Liver (tissue), 9 donors: ENCODE results near the gene POC1A. TPM values are rescaled to one million over a fixed set of nuclear protein-coding genes. Genes with fewer than 3 reads are reported as not detected.

Experiments
- DNase-seq: peaks from one replicate; pipeline ENCODE4 v3.0.0-alpha.2; 2017; ENCODE audit warnings: low spot score
- H3K27ac ChIP-seq, 2 donors: one replicate each; pipeline ENCODE4 v1.7.0; 2013; ENCODE audit warnings: inconsistent platforms in 2 of 2, low read length in 2 of 2, control low read depth in 1 of 2, low read depth in 1 of 2, mild to moderate bottlenecking in 1 of 2
- H3K27me3 ChIP-seq, 4 donors: one replicate each; pipeline versions ENCODE4 v1.6.1 to v1.7.0; 2013; ENCODE audit warnings: low read length in 3 of 4, inconsistent platforms in 1 of 4, mild to moderate bottlenecking in 1 of 4, moderate library complexity in 1 of 4; ENCODE audit not compliant: control insufficient read depth in 4 of 4, insufficient read depth in 4 of 4
- H3K36me3 ChIP-seq, 4 donors: one replicate each; pipeline versions ENCODE4 v1.6.1 to v1.7.0; 2013; ENCODE audit warnings: low read length in 3 of 4, mild to moderate bottlenecking in 3 of 4, low read depth in 1 of 4, moderate library complexity in 1 of 4; ENCODE audit not compliant: control insufficient read depth in 4 of 4, insufficient read depth in 3 of 4
- H3K4me1 ChIP-seq, 4 donors: one replicate each; pipeline versions ENCODE4 v1.6.1 to v1.7.0; 2013; ENCODE audit warnings: low read length in 3 of 4, mild to moderate bottlenecking in 3 of 4, moderate library complexity in 1 of 4; ENCODE audit not compliant: control insufficient read depth in 4 of 4, insufficient read depth in 4 of 4
- H3K4me3 ChIP-seq, 3 donors: one replicate each; pipeline versions ENCODE4 v1.6.1 to v1.7.0; 2013; ENCODE audit warnings: low read length in 3 of 3, control low read depth in 1 of 3, low read depth in 1 of 3, mild to moderate bottlenecking in 1 of 3
- H3K9ac ChIP-seq, 2 donors: one replicate each; pipeline ENCODE4 v1.7.0; 2013; ENCODE audit warnings: low read length in 2 of 2, mild to moderate bottlenecking in 2 of 2, moderate library complexity in 2 of 2, control low read depth in 1 of 2, low read depth in 1 of 2
- H3K9me3 ChIP-seq, 4 donors: one replicate each; pipeline versions ENCODE4 v1.6.1 to v1.7.0; 2013; ENCODE audit warnings: low read length in 3 of 4; ENCODE audit not compliant: control insufficient read depth in 4 of 4
- ATF3 ChIP-seq: IDR thresholded peaks from 2 replicates; pipeline ENCODE4 v1.6.1; 2016; ENCODE audit warnings: antibody characterized with exemption
- CTCF ChIP-seq: fragments of 150-350 bp; IDR thresholded peaks from 2 replicates; pipeline ENCODE4 v1.5.1; 2017; ENCODE audit warnings: improper control_type of control experiment, low read depth, low read length; ENCODE audit not compliant: missing input control
- FOXA1 ChIP-seq: IDR thresholded peaks from 2 replicates; pipeline ENCODE4 v1.6.1; 2016; ENCODE audit warnings: antibody characterized with exemption
- FOXA2 ChIP-seq: IDR thresholded peaks from 2 replicates; pipeline ENCODE4 v1.6.1; 2016; ENCODE audit warnings: antibody characterized with exemption
- GABPA ChIP-seq, 2 donors: IDR thresholded peaks in 1 of 2; conservative IDR thresholded peaks in 1 of 2; 2 replicates each; pipeline ENCODE4 v1.6.1; 2016; ENCODE audit warnings: antibody characterized with exemption in 2 of 2, mild to moderate bottlenecking in 1 of 2, moderate library complexity in 1 of 2
- HNF4A ChIP-seq, 2 donors: conservative IDR thresholded peaks; 2 replicates each; pipeline ENCODE4 v1.6.1; 2016; ENCODE audit warnings: antibody characterized with exemption in 2 of 2, mild to moderate bottlenecking in 2 of 2
- HNF4G ChIP-seq: IDR thresholded peaks from 2 replicates; pipeline ENCODE4 v1.6.1; 2016; ENCODE audit warnings: antibody characterized with exemption
- JUND ChIP-seq, 2 donors: IDR thresholded peaks; 2 replicates each; pipeline ENCODE4 v1.6.1; 2016; ENCODE audit warnings: antibody characterized with exemption in 2 of 2
- MAX ChIP-seq: IDR thresholded peaks from 2 replicates; pipeline ENCODE4 v1.6.1; 2016; ENCODE audit warnings: antibody characterized with exemption
- NR2F2 ChIP-seq: IDR thresholded peaks from 2 replicates; pipeline ENCODE4 v1.6.1; 2016; ENCODE audit warnings: antibody characterized with exemption
- RAD21 ChIP-seq, 2 donors: IDR thresholded peaks; 2 replicates each; pipeline ENCODE4 v1.6.1; 2016; ENCODE audit warnings: antibody characterized with exemption in 2 of 2, mild to moderate bottlenecking in 2 of 2
- REST ChIP-seq: IDR thresholded peaks from 2 replicates; pipeline ENCODE4 v1.6.1; 2016; ENCODE audit warnings: antibody characterized with exemption, mild to moderate bottlenecking
- RXRA ChIP-seq, 2 donors: IDR thresholded peaks; 2 replicates each; pipeline ENCODE4 v1.6.1; 2017 to 2018; ENCODE audit warnings: antibody characterized with exemption in 2 of 2, mild to moderate bottlenecking in 1 of 2
- SP1 ChIP-seq: IDR thresholded peaks from 2 replicates; pipeline ENCODE4 v1.6.1; 2018; ENCODE audit warnings: antibody characterized with exemption, mild to moderate bottlenecking
- TAF1 ChIP-seq: conservative IDR thresholded peaks from 2 replicates; pipeline ENCODE4 v1.6.1; 2016; ENCODE audit warnings: antibody characterized with exemption, mild to moderate bottlenecking
- ZBTB33 ChIP-seq: IDR thresholded peaks from 2 replicates; pipeline ENCODE4 v1.6.1; 2016; ENCODE audit warnings: antibody characterized with exemption
- WGBS: extraction: QIAGEN DNeasy Blood & Tissue Kit; methylation state at CpG from one replicate; pipeline ENCODE4 v1.1.7; 2013; 5-methylcytosine and 5-hydroxymethylcytosine counted together
- polyA plus RNA-seq, 2 donors: library from polyadenylated mRNA; stranded (reverse) in 1 of 2; unstranded in 1 of 2; fragments of 200-250 nt in 1 of 2; fragments of >200 nt in 1 of 2; fragmentation: Nextera tagmentation in 1 of 2; extraction: Ambion mirVana in 1 of 2; gene quantifications; one replicate each; pipeline versions ENCODE4 v1.2.1 to v1.2.3, GENCODE V29; 2013 to 2015
- total RNA-seq, 2 donors: library from RNA; depleted of rRNA; stranded (reverse); fragments of >200 nt; gene quantifications; one replicate each; pipeline ENCODE4 v1.2.3, GENCODE V29; 2014
- donor health status: healthy.
- donor health status: healthy.
- donor health status: healthy.
- donor health status: healthy.
- donor health status: healthy.

Gene POC1A
- total and polyA plus RNA-seq, 4 donors = 1.4 to 12.7 (median 4.8) TPM

GRCh38 chr3:52059781-52060180, 94.4 kb downstream of the POC1A start:
- TF ChIP-seq SP1 = no peak
- no peak for TF ChIP-seq RXRA (IDR thresholded peaks at IDR 0.05)
- TF ChIP-seq HNF4G = no peak
- TF ChIP-seq RAD21 (IDR thresholded peaks at IDR 0.05) = no peak
- TF ChIP-seq ATF3 = no peak
- no peak for TF ChIP-seq TAF1
- TF ChIP-seq REST = no peak
- no peak for TF ChIP-seq MAX
- no peak for TF ChIP-seq JUND (IDR thresholded peaks at IDR 0.05)
- no peak for TF ChIP-seq FOXA1
- TF ChIP-seq ZBTB33 = no peak
- TF ChIP-seq FOXA2 = no peak
- TF ChIP-seq NR2F2 = no peak
- no peak for TF ChIP-seq GABPA (IDR thresholded peaks at IDR 0.05 in 1 of 2, conservative IDR thresholded peaks at IDR 0.05 in 1 of 2)
- no peak for TF ChIP-seq CTCF
- no peak for TF ChIP-seq HNF4A (conservative IDR thresholded peaks at IDR 0.05)
- Histone ChIP-seq H3K27me3 (no peaks in the 10 kb centered on the region), H3K4me3 (no peak overlapping the region), H3K36me3 (no peaks in the 10 kb centered on the region), H3K9me3 (no peaks in the 10 kb centered on the region), H3K27ac (no peak overlapping the region), H3K9ac (no peak overlapping the region), H3K4me1 (peaks cover 7 to 22% (median 20%) of the 10 kb centered on the region in 4 donors)
- WGBS = 93% methylated on average over 7 of the region's 7 CpGs
- DNase-seq = no peak
